OCI-M2 (cell line): ENCODE results near the gene TCN2.
"Not testable (repeated sequence)": the region's sequence is repeated elsewhere in the genome, so short reads cannot be mapped to it uniquely, and the experiment has no call there.

Experiments
- DNase-seq: peaks from one replicate; lab custom pipeline; 2025; ENCODE audit not compliant: unreplicated experiment; lab: John Stamatoyannopoulos, UW

Gene TCN2

GRCh38 chr22:30609260-30610185, 2.5 kb downstream of the TCN2 start:
- no peak for DNase-seq

- DNase-seq, result no peak
These were observed 3.3 kb downstream of the TCN2 start for GRCh38 chr22:30610299-30610698.

GRCh38 chr22:30611197-30611596, 4.2 kb downstream of the TCN2 start:
- DNase-seq, result no peak

GRCh38 chr22:30612789-30613188, 5.8 kb downstream of the TCN2 start:
- no peak for DNase-seq

GRCh38 chr22:30614268-30614667, 7.3 kb downstream of the TCN2 start:
- no peak for DNase-seq

- no peak for DNase-seq
These were observed 7.9 kb downstream of the TCN2 start for GRCh38 chr22:30614879-30615278.

GRCh38 chr22:30615543-30615954, 8.6 kb downstream of the TCN2 start:
- no peak for DNase-seq

GRCh38 chr22:30617819-30618218, 10.8 kb downstream of the TCN2 start:
- DNase-seq, result no peak

- not testable (repeated sequence) for DNase-seq
These were observed 12.9 kb downstream of the TCN2 start for GRCh38 chr22:30619909-30620308.

- DNase-seq, result no peak
These were observed 19.4 kb downstream of the TCN2 start for GRCh38 chr22:30626413-30626812.

- no peak for DNase-seq
These were observed 20.5 kb downstream of the TCN2 start for GRCh38 chr22:30627471-30627870.

- DNase-seq, result no peak
These were observed 21.5 kb downstream of the TCN2 start for GRCh38 chr22:30628491-30628890.

GRCh38 chr22:30631469-30631868, 24.5 kb downstream of the TCN2 start:
- DNase-seq, result not testable (repeated sequence)

- DNase-seq, result peak; percentile 52
These were observed 27.7 kb downstream of the TCN2 start for GRCh38 chr22:30634471-30635233.

- DNase-seq, result peak; percentile 35
These were observed 28.6 kb downstream of the TCN2 start, which contains the start of gene SLC35E4 for GRCh38 chr22:30635273-30636225. Gene SLC35E4 (plus strand): TSS chr22:30635781. CDS start chr22:30636451, 670 bp downstream.

GRCh38 chr22:30636226-30637077, 29.5 kb downstream of the TCN2 start:
- no peak for DNase-seq

GRCh38 chr22:30637701-30638114, 30.7 kb downstream of the TCN2 start:
- DNase-seq, result no peak

- DNase-seq, result no peak
These were observed 33.4 kb downstream of the TCN2 start for GRCh38 chr22:30640361-30640760.

GRCh38 chr22:30640839-30641430, 34.0 kb downstream of the TCN2 start:
- no peak for DNase-seq
